H1 (cell line): ENCODE results near the gene POLE4. TPM values are rescaled to one million over a fixed set of nuclear protein-coding genes. Genes with fewer than 3 reads are reported as not detected.

ENCODE experiments used
- polyA plus RNA-seq, 7 experiments: library from polyadenylated mRNA; depleted of rRNA in 3 of 7; stranded (reverse) in 5 of 7; unstranded in 2 of 7; fragments of >200 nt in 5 of 7; fragments of 200-250 nt in 2 of 7; gene quantifications; 1 replicate in 5 of 7; 2 replicates in 1 of 7; 4 replicates in 1 of 7; pipeline versions ENCODE4 v1.2.1 to v1.2.3, GENCODE V29; 2011 to 2013; ENCODE audit warnings: missing spikeins in 2 of 7, mixed read lengths in 2 of 7
- total RNA-seq: library from RNA; stranded (reverse); fragmentation: NEBNext Ultra II Directional; extraction: Animal tissue kit (Norgen Biotek cat#: 25700); gene quantifications from 2 replicates; pipeline ENCODE4 v1.2.1, GENCODE V29; 2021

Gene POLE4
- total and polyA plus RNA-seq, 2 of the 8 experiments (the other 6 are each of a cell fraction or from before 2014, with no cell fraction given): 16.7 to 44.7 TPM

Other genes starting within 250 kb of the POLE4 start
- gene HK2, start 124.5 kb upstream of the POLE4 start, total RNA-seq: 61.0 and 61.9 TPM in 2 replicates
- 22.1 and 33.1 TPM in 2 replicates for gene HK2, start 124.5 kb upstream of the POLE4 start, polyA plus RNA-seq (2011; rRNA removed)
- 0.19 and 0.37 TPM in 2 replicates for gene TACR1, start 240.9 kb downstream of the POLE4 start, total RNA-seq
- 0.09 and 0.17 TPM in 2 replicates for gene TACR1, start 240.9 kb downstream of the POLE4 start, polyA plus RNA-seq (2011; rRNA removed)